CD14-positive monocyte (primary cell): Measurements from ENCODE around the gene ANXA2. TPM values are rescaled to one million over a fixed set of nuclear protein-coding genes. Genes with fewer than 3 reads are reported as not detected.
A peak's percentile ranks its signal among the peaks of the same experiment; 100 is the strongest.

Experiments used
- DNase-seq, 3 donors: peaks; one replicate each; pipeline ENCODE4 v3.0.0-alpha.2; 2011 to 2022
- H2AFZ ChIP-seq: 2 replicates; pipeline ENCODE4 v1.6.0; 2012; ENCODE audit warnings: mild to moderate bottlenecking, low read depth, low read length, inconsistent platforms; ENCODE audit not compliant: insufficient read depth, poor library complexity, severe bottlenecking
- H3K27ac ChIP-seq, 2 donors: 1 replicate in 1 of 2; 2 replicates in 1 of 2; pipeline ENCODE4 v1.5.1; 2012 to 2013; ENCODE audit warnings: low read length in 2 of 2, control low read depth in 1 of 2, inconsistent platforms in 1 of 2, low read depth in 1 of 2, mild to moderate bottlenecking in 1 of 2
- H3K27me3 ChIP-seq, 2 donors: one replicate each; pipeline versions ENCODE4 v1.6.0 to v1.6.1; 2011 to 2013; ENCODE audit warnings: low read length in 2 of 2; ENCODE audit not compliant: control insufficient read depth in 2 of 2, insufficient read depth in 2 of 2
- H3K36me3 ChIP-seq, 2 donors: replicated peaks in 1 of 2; 1 replicate in 1 of 2; 2 replicates in 1 of 2; pipeline versions ENCODE4 v1.5.1 to v1.6.1; 2012 to 2013; ENCODE audit warnings: low read length in 2 of 2, control low read depth in 1 of 2, inconsistent platforms in 1 of 2, mild to moderate bottlenecking in 1 of 2; ENCODE audit not compliant: insufficient read depth in 2 of 2, control insufficient read depth in 1 of 2
- H3K4me1 ChIP-seq, 2 donors: 1 replicate in 1 of 2; 2 replicates in 1 of 2; pipeline versions ENCODE4 v1.5.1 to v1.6.1; 2012 to 2013; ENCODE audit warnings: low read length in 2 of 2, control low read depth in 1 of 2, inconsistent platforms in 1 of 2, mild to moderate bottlenecking in 1 of 2, moderate library complexity in 1 of 2; ENCODE audit not compliant: insufficient read depth in 2 of 2, control insufficient read depth in 1 of 2
- H3K4me2 ChIP-seq: replicated peaks from 2 replicates; pipeline ENCODE3; 2012; ENCODE audit warnings: low read length, moderate library complexity, mild to moderate bottlenecking; ENCODE audit not compliant: poor library complexity, severe bottlenecking; ENCODE audit errors: extremely low read depth
- H3K4me3 ChIP-seq, 3 experiments: fragments of 200-600 bp in 1 of 3; sonication (generic) in 1 of 3; replicated peaks in 1 of 3; 1 replicate in 2 of 3; 2 replicates in 1 of 3; pipeline ENCODE4 v1.5.1; 2011 to 2013; ENCODE audit warnings: low read length in 3 of 3, mild to moderate bottlenecking in 3 of 3, control low read depth in 2 of 3, low read depth in 2 of 3, inconsistent platforms in 1 of 3, moderate library complexity in 1 of 3
- H3K79me2 ChIP-seq: 2 replicates; pipeline ENCODE4 v1.6.0; 2012; ENCODE audit warnings: mild to moderate bottlenecking, control low read depth, inconsistent platforms, low read length, moderate library complexity; ENCODE audit not compliant: insufficient read depth
- H3K9ac ChIP-seq: 2 replicates; pipeline ENCODE4 v1.6.0; 2017; ENCODE audit warnings: low read length, mild to moderate bottlenecking; ENCODE audit not compliant: insufficient read depth, poor library complexity, severe bottlenecking
- H3K9me3 ChIP-seq, 2 donors: replicated peaks in 1 of 2; 1 replicate in 1 of 2; 2 replicates in 1 of 2; pipeline versions ENCODE4 v1.5.1 to v1.6.1; 2012 to 2013; ENCODE audit warnings: low read length in 2 of 2, control low read depth in 1 of 2; ENCODE audit not compliant: control insufficient read depth in 1 of 2, insufficient read depth in 1 of 2
- H4K20me1 ChIP-seq: 2 replicates; pipeline ENCODE4 v1.6.0; 2012; ENCODE audit warnings: mild to moderate bottlenecking, low read length, control low read depth, moderate library complexity; ENCODE audit not compliant: insufficient read depth
- H3K27ac Mint-ChIP-seq, 7 donors: one replicate each; pipeline ENCODE4 v1.8.0; 2020; ENCODE audit warnings: mild to moderate bottlenecking in 7 of 7, mixed read lengths in 7 of 7, moderate library complexity in 6 of 7, inconsistent platforms in 2 of 7
- H3K27me3 Mint-ChIP-seq, 3 donors: one replicate each; pipeline ENCODE4 v1.8.0; 2021 to 2022; ENCODE audit warnings: low read depth in 3 of 3, mild to moderate bottlenecking in 3 of 3, mixed read lengths in 3 of 3, moderate library complexity in 3 of 3, inconsistent platforms in 1 of 3
- H3K36me3 Mint-ChIP-seq, 2 donors: one replicate each; pipeline ENCODE4 v1.8.0; 2020; ENCODE audit warnings: mixed read lengths in 2 of 2, inconsistent platforms in 1 of 2, mild to moderate bottlenecking in 1 of 2
- H3K4me1 Mint-ChIP-seq: one replicate; pipeline ENCODE4 v1.8.0; 2020; ENCODE audit warnings: mild to moderate bottlenecking, mixed read lengths
- H3K4me3 Mint-ChIP-seq, 2 donors: one replicate each; pipeline ENCODE4 v1.8.0; 2020; ENCODE audit warnings: mild to moderate bottlenecking in 2 of 2, mixed read lengths in 2 of 2, moderate library complexity in 1 of 2
- H3K9me3 Mint-ChIP-seq, 7 donors: one replicate each; pipeline ENCODE4 v1.8.0; 2020 to 2022; ENCODE audit warnings: mixed read lengths in 7 of 7, mild to moderate bottlenecking in 6 of 7, moderate library complexity in 6 of 7, inconsistent platforms in 2 of 7
- CTCF ChIP-seq: fragments of 200-600 bp; IDR thresholded peaks from one replicate; pipeline ENCODE4 v1.8.0; 2022; ENCODE audit warnings: antibody characterized with exemption, mild to moderate bottlenecking
- WGBS: methylation state at CpG from one replicate; pipeline ENCODE4 v1.1.5; 2013; ENCODE audit warnings: missing lambda C conversion rate; ENCODE audit not compliant: insufficient coverage; 5-methylcytosine and 5-hydroxymethylcytosine counted together
- intact Hi-C, 2 donors: fragments of 100-400 bp; cut with micrococcal nuclease; formaldehyde crosslinking; loops; one replicate each; pipeline versions ENCODE4 v1.15.0 to v1.15.1; 2023
- polyA plus RNA-seq, 3 donors: library from polyadenylated mRNA; depleted of rRNA in 1 of 3; unstranded in 2 of 3; stranded (reverse) in 1 of 3; fragments of 300-500 nt in 2 of 3; fragments of >200 nt in 1 of 3; fragmentation: Illumina TruSeq in 2 of 3; gene quantifications; 1 replicate in 2 of 3; 2 replicates in 1 of 3; pipeline ENCODE4 v1.2.3, GENCODE V29; 2012 to 2021

The ANXA2 gene
- polyA plus RNA-seq, 3 donors, result 966 to 2,079 (median 2,046) TPM

GRCh38 chr15:60423537-60423936 lies 25.8 kb upstream of the ANXA2 start:
- TF ChIP-seq CTCF, result no peak
- intact Hi-C loops, result no loop called here
- H3K27me3 Mint-ChIP-seq, result no peaks in the 10 kb centered on the region
- no peak overlapping the region for H3K4me2 ChIP-seq
- H4K20me1 ChIP-seq, result peaks cover 3% of the 10 kb centered on the region
- no peak overlapping the region for H2AFZ ChIP-seq
- H3K36me3 Mint-ChIP-seq, result peaks cover 32 to 43% of the 10 kb centered on the region in 2 donors
- WGBS, result no CpG with 5 or more reads among the region's 2 CpGs
- peak in 1 of 3 donors; percentile 8 for DNase-seq
- no peaks in the 10 kb centered on the region for H3K27me3 ChIP-seq
- H3K27ac Mint-ChIP-seq, result peak overlapping the region in 4 of 7 donors; percentile 23 to 75 (median 70)
- no peak overlapping the region for H3K9ac ChIP-seq
- H3K9me3 Mint-ChIP-seq, result no peaks in the 10 kb centered on the region
- peaks cover 9 to 17% of the 10 kb centered on the region in 2 donors for H3K4me1 ChIP-seq
- peaks cover 25 to 45% of the 10 kb centered on the region in 2 donors for H3K36me3 ChIP-seq
- no peaks in the 10 kb centered on the region for H3K9me3 ChIP-seq
- H3K4me1 Mint-ChIP-seq, result peaks cover 23% of the 10 kb centered on the region
- H3K79me2 ChIP-seq, result no peaks in the 10 kb centered on the region
- H3K27ac ChIP-seq, result peak overlapping the region in 1 of 2 donors; percentile 39
- no peak overlapping the region for H3K4me3 ChIP-seq
- no peak overlapping the region for H3K4me3 Mint-ChIP-seq

- H3K36me3 Mint-ChIP-seq, result peaks cover 21 to 30% of the 10 kb centered on the region in 2 donors
- no peak for DNase-seq
- no peak overlapping the region for H3K27ac Mint-ChIP-seq
- peaks cover 3% of the 10 kb centered on the region for H4K20me1 ChIP-seq
- no peak for TF ChIP-seq CTCF
- no peak overlapping the region for H3K9ac ChIP-seq
- no peaks in the 10 kb centered on the region for H3K9me3 Mint-ChIP-seq
- no peak overlapping the region for H3K4me3 ChIP-seq
- no peak overlapping the region for H3K4me2 ChIP-seq
- H3K27me3 ChIP-seq, result no peaks in the 10 kb centered on the region
- no peak overlapping the region for H2AFZ ChIP-seq
- peaks cover 0 to 1% (median 0%) of the 10 kb centered on the region in 3 donors for H3K27me3 Mint-ChIP-seq
- H3K27ac ChIP-seq, result no peak overlapping the region
- H3K36me3 ChIP-seq, result peaks cover 12 to 25% of the 10 kb centered on the region in 2 donors
- no peaks in the 10 kb centered on the region for H3K9me3 ChIP-seq
- intact Hi-C loops, result no loop called here
- H3K4me3 Mint-ChIP-seq, result no peak overlapping the region
- peaks cover 13 to 26% of the 10 kb centered on the region in 2 donors for H3K4me1 ChIP-seq
- peaks cover 29% of the 10 kb centered on the region for H3K4me1 Mint-ChIP-seq
- no peaks in the 10 kb centered on the region for H3K79me2 ChIP-seq
- no CpG with 5 or more reads among the region's 1 CpG for WGBS
Measured at GRCh38 chr15:60421544-60421943, 23.8 kb upstream of the ANXA2 start.
